OCI-LY3 (cell line): Measurements from ENCODE around the gene EMC9.

Source experiments
- EZH2phosphoT487 ChIP-seq: fragments of 200-600 bp; shearing (Covaris generic); IDR thresholded peaks from 2 replicates; pipeline ENCODE4 v1.6.1; 2018; ENCODE audit warnings: antibody characterized with exemption, mixed run types, low read depth
- TF ChIP-seq, protein P1 (sequence below): fragments of 200-600, 300-600 bp; sonication (generic); IDR thresholded peaks from 2 replicates; pipeline ENCODE4 v1.5.1; 2014; ENCODE audit warnings: antibody characterized with exemption, low read length, low read depth

- TF ChIP-seq, protein P1, sequence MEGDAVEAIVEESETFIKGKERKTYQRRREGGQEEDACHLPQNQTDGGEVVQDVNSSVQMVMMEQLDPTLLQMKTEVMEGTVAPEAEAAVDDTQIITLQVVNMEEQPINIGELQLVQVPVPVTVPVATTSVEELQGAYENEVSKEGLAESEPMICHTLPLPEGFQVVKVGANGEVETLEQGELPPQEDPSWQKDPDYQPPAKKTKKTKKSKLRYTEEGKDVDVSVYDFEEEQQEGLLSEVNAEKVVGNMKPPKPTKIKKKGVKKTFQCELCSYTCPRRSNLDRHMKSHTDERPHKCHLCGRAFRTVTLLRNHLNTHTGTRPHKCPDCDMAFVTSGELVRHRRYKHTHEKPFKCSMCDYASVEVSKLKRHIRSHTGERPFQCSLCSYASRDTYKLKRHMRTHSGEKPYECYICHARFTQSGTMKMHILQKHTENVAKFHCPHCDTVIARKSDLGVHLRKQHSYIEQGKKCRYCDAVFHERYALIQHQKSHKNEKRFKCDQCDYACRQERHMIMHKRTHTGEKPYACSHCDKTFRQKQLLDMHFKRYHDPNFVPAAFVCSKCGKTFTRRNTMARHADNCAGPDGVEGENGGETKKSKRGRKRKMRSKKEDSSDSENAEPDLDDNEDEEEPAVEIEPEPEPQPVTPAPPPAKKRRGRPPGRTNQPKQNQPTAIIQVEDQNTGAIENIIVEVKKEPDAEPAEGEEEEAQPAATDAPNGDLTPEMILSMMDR = no peak
- no peak for TF ChIP-seq EZH2phosphoT487
Measured at GRCh38 chr14:24157331-24157730, 15.9 kb upstream of the EMC9 start.
